Smooth muscle cell (in vitro differentiated cells): Measurements from ENCODE around the gene MSRB3. TPM values are rescaled to one million over a fixed set of nuclear protein-coding genes. Genes with fewer than 3 reads are reported as not detected.

Experiments
- DNase-seq: peaks from one replicate; lab custom pipeline; 2025; ENCODE audit not compliant: unreplicated experiment; lab: John Stamatoyannopoulos, UW
- H2AFZ ChIP-seq: fragments of 200-600 bp; sonication (generic); 2 replicates; pipeline ENCODE4 v1.6.0; 2016; ENCODE audit warnings: antibody characterized with exemption, low read depth, mild to moderate bottlenecking
- H3F3A ChIP-seq: fragments of 200-600 bp; sonication (generic); 2 replicates; pipeline ENCODE4 v1.6.0; 2017; ENCODE audit warnings: antibody characterized with exemption, low read depth
- H3K27ac ChIP-seq: fragments of 200-600 bp; sonication (generic); 2 replicates; pipeline ENCODE4 v1.5.1; 2016; ENCODE audit warnings: low read depth, mild to moderate bottlenecking
- H3K27me3 ChIP-seq: fragments of 200-600 bp; sonication (generic); 2 replicates; pipeline ENCODE4 v1.6.1; 2016; ENCODE audit warnings: low read depth, mild to moderate bottlenecking
- H3K36me3 ChIP-seq: fragments of 200-600 bp; sonication (generic); 2 replicates; pipeline ENCODE4 v1.5.1; 2016; ENCODE audit warnings: low read depth
- H3K4me1 ChIP-seq: fragments of 200-600 bp; sonication (generic); 2 replicates; pipeline ENCODE4 v1.5.1; 2016; ENCODE audit warnings: low read depth
- H3K4me2 ChIP-seq: fragments of 200-600 bp; sonication (generic); 2 replicates; pipeline ENCODE4 v1.6.0; 2016; ENCODE audit warnings: mild to moderate bottlenecking
- H3K4me3 ChIP-seq: fragments of 200-600 bp; sonication (generic); 2 replicates; pipeline ENCODE4 v1.5.1; 2016; ENCODE audit warnings: mild to moderate bottlenecking
- H3K79me2 ChIP-seq: fragments of 200-600 bp; sonication (generic); 2 replicates; pipeline ENCODE4 v1.6.0; 2016; ENCODE audit warnings: low read depth, mild to moderate bottlenecking
- H3K9ac ChIP-seq: fragments of 200-600 bp; sonication (generic); 2 replicates; pipeline ENCODE4 v1.6.0; 2016; ENCODE audit warnings: low read depth
- H3K9me3 ChIP-seq: fragments of 200-600 bp; sonication (generic); replicated peaks from 2 replicates; pipeline ENCODE4 v1.5.1; 2016; ENCODE audit warnings: low read depth
- H4K20me1 ChIP-seq: fragments of 200-600 bp; sonication (generic); 2 replicates; pipeline ENCODE4 v1.6.0; 2016; ENCODE audit warnings: low read depth
- WGBS: methylation state at CpG from one replicate; pipeline ENCODE4 v1.1.7; 2016; ENCODE audit warnings: low lambda C conversion rate; 5-methylcytosine and 5-hydroxymethylcytosine counted together
- polyA plus RNA-seq: library from polyadenylated mRNA; unstranded; fragments of >200 nt; fragmentation: Nextera tagmentation; extraction: Ambion mirVana; gene quantifications from 2 replicates; pipeline ENCODE4 v1.2.1, GENCODE V29; 2016
- total RNA-seq: library from RNA; depleted of rRNA; stranded (reverse); fragments of >200 nt; gene quantifications from 2 replicates; pipeline ENCODE4 v1.2.3, GENCODE V29; 2014
- TF ChIP-seq, protein P1 (sequence below): fragments of 200-600 bp; sonication (generic); IDR thresholded peaks from 2 replicates; pipeline ENCODE4 v1.5.1; 2017; ENCODE audit warnings: borderline replicate concordance, mild to moderate bottlenecking, antibody characterized with exemption; ENCODE audit not compliant: insufficient read depth, poor library complexity, severe bottlenecking

MSRB3 gene
- total and polyA plus RNA-seq, 2 experiments from 2014 or later, result 63.1 to 107 TPM

DNA sequence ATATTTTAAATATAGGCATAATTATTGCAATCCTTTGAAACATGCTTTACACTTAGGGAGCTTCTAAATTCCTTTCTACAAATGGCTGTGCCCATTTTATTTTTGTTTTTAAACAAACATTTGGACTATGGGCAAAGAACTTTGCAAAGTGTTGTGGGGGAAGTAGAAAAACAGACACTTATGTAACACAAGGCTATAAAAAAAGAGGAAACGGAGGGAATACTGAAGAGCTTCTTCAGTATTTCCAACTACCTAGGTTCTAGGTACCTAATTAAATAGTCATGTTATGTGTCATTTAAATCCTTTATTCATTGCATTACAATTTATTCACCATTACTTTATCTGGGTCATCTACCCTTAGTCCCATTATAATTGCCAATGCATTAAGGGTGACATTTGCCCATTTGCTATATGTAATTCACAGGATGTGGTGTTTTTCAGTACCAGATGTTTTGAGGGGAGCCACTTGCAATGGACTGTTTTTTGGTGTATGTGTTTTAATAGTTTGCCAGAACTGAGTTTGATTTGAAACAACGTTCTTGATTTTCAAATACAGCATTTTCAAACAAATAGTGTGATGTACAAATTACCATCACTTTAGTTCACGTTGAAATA, 1.5 kb upstream of the MSRB3 start:
- H3K79me2 ChIP-seq, result peaks cover 34% of the 10 kb centered on the region
- H3K36me3 ChIP-seq, result no peaks in the 10 kb centered on the region
- WGBS, result 97% methylated on average over 3 of the region's 3 CpGs
- no peaks in the 10 kb centered on the region for H3F3A ChIP-seq
- H2AFZ ChIP-seq, result no peak overlapping the region
- no peaks in the 10 kb centered on the region for H3K9me3 ChIP-seq
- H4K20me1 ChIP-seq, result peaks cover 25% of the 10 kb centered on the region
- no peak overlapping the region for H3K4me3 ChIP-seq
- no peak overlapping the region for H3K27ac ChIP-seq
- no peak for DNase-seq
- peaks cover 6% of the 10 kb centered on the region for H3K4me1 ChIP-seq
- TF ChIP-seq, protein P1, sequence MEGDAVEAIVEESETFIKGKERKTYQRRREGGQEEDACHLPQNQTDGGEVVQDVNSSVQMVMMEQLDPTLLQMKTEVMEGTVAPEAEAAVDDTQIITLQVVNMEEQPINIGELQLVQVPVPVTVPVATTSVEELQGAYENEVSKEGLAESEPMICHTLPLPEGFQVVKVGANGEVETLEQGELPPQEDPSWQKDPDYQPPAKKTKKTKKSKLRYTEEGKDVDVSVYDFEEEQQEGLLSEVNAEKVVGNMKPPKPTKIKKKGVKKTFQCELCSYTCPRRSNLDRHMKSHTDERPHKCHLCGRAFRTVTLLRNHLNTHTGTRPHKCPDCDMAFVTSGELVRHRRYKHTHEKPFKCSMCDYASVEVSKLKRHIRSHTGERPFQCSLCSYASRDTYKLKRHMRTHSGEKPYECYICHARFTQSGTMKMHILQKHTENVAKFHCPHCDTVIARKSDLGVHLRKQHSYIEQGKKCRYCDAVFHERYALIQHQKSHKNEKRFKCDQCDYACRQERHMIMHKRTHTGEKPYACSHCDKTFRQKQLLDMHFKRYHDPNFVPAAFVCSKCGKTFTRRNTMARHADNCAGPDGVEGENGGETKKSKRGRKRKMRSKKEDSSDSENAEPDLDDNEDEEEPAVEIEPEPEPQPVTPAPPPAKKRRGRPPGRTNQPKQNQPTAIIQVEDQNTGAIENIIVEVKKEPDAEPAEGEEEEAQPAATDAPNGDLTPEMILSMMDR, result no peak
- no peaks in the 10 kb centered on the region for H3K27me3 ChIP-seq
- no peak overlapping the region for H3K9ac ChIP-seq
- no peak overlapping the region for H3K4me2 ChIP-seq

DNA sequence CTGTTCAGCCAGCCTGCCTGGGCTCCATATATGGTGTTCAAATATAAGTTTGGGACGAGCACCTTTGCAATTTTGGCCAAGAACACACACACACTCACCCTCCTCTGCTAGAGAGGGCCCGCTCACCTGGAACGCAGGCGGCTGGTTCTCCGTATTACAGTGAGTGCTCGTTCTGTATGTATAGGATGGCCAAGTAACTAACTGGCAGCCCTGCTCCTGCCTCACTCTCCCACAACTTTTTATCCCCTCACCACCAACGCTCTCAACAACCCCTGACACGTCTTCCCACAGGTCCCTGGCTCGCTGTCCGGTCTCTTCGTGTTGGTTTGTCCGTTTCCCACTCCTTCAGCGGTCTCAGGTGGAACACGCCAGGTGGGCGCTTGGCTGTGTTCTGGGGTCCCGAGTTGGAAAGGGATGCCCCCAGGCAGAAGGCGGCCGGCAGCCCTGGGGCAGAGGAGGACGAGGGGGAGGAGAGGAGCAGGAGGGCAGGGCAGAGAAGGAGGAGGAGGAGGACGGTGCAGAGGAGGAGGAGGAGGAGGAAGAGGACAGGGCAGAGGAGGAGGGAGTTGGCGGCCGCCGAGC, 398 bp upstream of the MSRB3 start:
- Histone ChIP-seq H3K79me2 (peaks cover 45% of the 10 kb centered on the region), H3K4me1 (peaks cover 6% of the 10 kb centered on the region), H3K27ac (peak overlapping the region; percentile 91), H3K9ac (peak overlapping the region; percentile 86), H3K9me3 (no peaks in the 10 kb centered on the region), H3K4me3 (peak overlapping the region; percentile 86), H2AFZ (peak overlapping the region; percentile 96), H3K4me2 (peak overlapping the region; percentile 97), H3K36me3 (no peaks in the 10 kb centered on the region), H4K20me1 (peaks cover 36% of the 10 kb centered on the region), H3K27me3 (no peaks in the 10 kb centered on the region), H3F3A (no peaks in the 10 kb centered on the region)
- TF ChIP-seq, protein P1, result no peak
- DNase-seq, result peak; percentile 27
- WGBS, result 6% methylated on average over 20 of the region's 23 CpGs

DNA sequence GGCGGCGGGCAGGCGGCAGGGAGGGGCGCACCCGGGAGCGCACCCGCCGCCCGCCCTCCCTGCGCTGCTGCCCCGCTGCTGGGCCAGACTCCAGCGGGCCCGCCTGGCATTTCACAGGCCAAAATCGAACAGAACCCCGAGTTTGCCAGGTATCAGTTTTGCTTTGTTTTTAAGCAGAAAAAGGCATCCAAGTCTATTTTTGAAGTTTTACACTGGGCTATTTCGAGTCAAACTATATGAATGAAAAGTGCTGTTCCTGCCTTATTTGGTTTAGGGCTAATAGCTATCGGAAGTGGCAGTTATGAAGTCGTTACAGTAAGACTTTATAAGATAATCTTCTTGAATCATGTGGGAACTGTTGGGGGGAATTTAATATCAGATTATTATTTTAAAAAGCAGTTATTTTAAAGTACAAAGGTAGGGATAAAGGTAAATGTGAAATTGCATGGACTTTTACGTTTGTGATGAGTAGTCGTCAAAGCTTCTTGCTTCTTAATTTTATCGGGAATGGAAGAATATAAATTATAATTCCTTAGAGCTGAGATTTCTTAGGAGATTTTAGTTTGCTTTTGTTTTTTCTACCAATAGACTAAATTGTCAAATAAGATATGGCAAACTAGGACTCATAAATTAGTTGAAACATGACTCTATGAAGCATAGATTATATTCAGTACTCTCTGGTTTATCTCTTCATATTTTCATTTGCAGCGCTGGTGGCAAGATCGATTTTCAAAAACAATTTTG, 1.1 kb downstream of the MSRB3 start:
- no peak for DNase-seq
- H3K79me2 ChIP-seq, result peaks cover 59% of the 10 kb centered on the region

More for the DNA sequence above, 1.1 kb downstream of the MSRB3 start:
- Histone ChIP-seq H3K4me1 (peaks cover 6% of the 10 kb centered on the region), H3K4me3 (peak overlapping the region; percentile 86), H3K27me3 (no peaks in the 10 kb centered on the region), H3K36me3 (no peaks in the 10 kb centered on the region), H3K27ac (peak overlapping the region; percentile 91), H3K9ac (peak overlapping the region; percentile 86), H2AFZ (peak overlapping the region; percentile 96), H4K20me1 (peaks cover 50% of the 10 kb centered on the region), H3K4me2 (peak overlapping the region; percentile 97), H3F3A (no peaks in the 10 kb centered on the region), H3K9me3 (no peaks in the 10 kb centered on the region)
- TF ChIP-seq, protein P1, result no peak
- 30% methylated on average over 10 of the region's 23 CpGs for WGBS
